H9 (cell line): ENCODE results near the gene ZFPM1. TPM values are rescaled to one million over a fixed set of nuclear protein-coding genes. Genes with fewer than 3 reads are reported as not detected.

Experiments used
- DNase-seq: peaks from one replicate; pipeline ENCODE4 v3.0.0-alpha.2; 2017
- H2AFZ ChIP-seq: one replicate; pipeline ENCODE4 v1.6.1; 2013; ENCODE audit warnings: mild to moderate bottlenecking, low read length, control low read depth, moderate library complexity
- H2AK5ac ChIP-seq: 2 replicates; pipeline ENCODE4 v1.6.1; 2013; ENCODE audit warnings: low read length, control low read depth, mixed read lengths; ENCODE audit not compliant: insufficient read length
- H2BK120ac ChIP-seq: one replicate; pipeline ENCODE4 v1.6.1; 2013; ENCODE audit warnings: low read depth, mild to moderate bottlenecking, low read length, control low read depth, inconsistent platforms; ENCODE audit not compliant: poor library complexity, severe bottlenecking
- H2BK12ac ChIP-seq: 2 replicates; pipeline ENCODE4 v1.6.1; 2013; ENCODE audit warnings: low read length, control low read depth, mixed read lengths, low read depth; ENCODE audit not compliant: insufficient read length
- H2BK15ac ChIP-seq: 2 replicates; pipeline ENCODE4 v1.6.1; 2013; ENCODE audit warnings: low read depth, low read length, control low read depth
- H2BK20ac ChIP-seq: one replicate; pipeline ENCODE4 v1.6.1; 2013; ENCODE audit warnings: low read depth, mild to moderate bottlenecking, low read length, control low read depth, inconsistent platforms; ENCODE audit not compliant: poor library complexity, severe bottlenecking
- H2BK5ac ChIP-seq: 2 replicates; pipeline ENCODE4 v1.6.1; 2013; ENCODE audit warnings: low read length, control low read depth, mixed read lengths; ENCODE audit not compliant: insufficient read length
- H3K14ac ChIP-seq: 2 replicates; pipeline ENCODE4 v1.6.1; 2013; ENCODE audit warnings: low read length, control low read depth; ENCODE audit not compliant: insufficient read depth
- H3K18ac ChIP-seq: 2 replicates; pipeline ENCODE4 v1.6.1; 2013; ENCODE audit warnings: low read depth, mild to moderate bottlenecking, mixed read lengths, low read length, control low read depth; ENCODE audit not compliant: insufficient read length
- H3K23ac ChIP-seq: 2 replicates; pipeline ENCODE4 v1.6.1; 2013; ENCODE audit warnings: low read length, control low read depth, mixed read lengths, low read depth; ENCODE audit not compliant: insufficient read length
- H3K23me2 ChIP-seq: 2 replicates; pipeline ENCODE4 v1.6.1; 2013; ENCODE audit warnings: low read depth, mild to moderate bottlenecking, mixed read lengths, low read length, control low read depth; ENCODE audit not compliant: insufficient read length, poor library complexity, severe bottlenecking
- H3K27ac ChIP-seq: 2 replicates; pipeline ENCODE4 v1.5.1; 2013; ENCODE audit warnings: low read length, control low read depth, mixed read lengths, low read depth; ENCODE audit not compliant: insufficient read length
- H3K27me3 ChIP-seq: 2 replicates; pipeline ENCODE4 v1.6.1; 2013; ENCODE audit warnings: low read length, control low read depth, inconsistent platforms; ENCODE audit not compliant: insufficient read depth
- H3K4ac ChIP-seq: 2 replicates; pipeline ENCODE4 v1.6.1; 2013; ENCODE audit warnings: low read depth, mild to moderate bottlenecking, control low read depth, inconsistent platforms, low read length, moderate library complexity
- H3K4me1 ChIP-seq: 2 replicates; pipeline ENCODE4 v1.6.1; 2013; ENCODE audit warnings: low read length, control low read depth, inconsistent platforms; ENCODE audit not compliant: insufficient read depth
- H3K4me2 ChIP-seq: 2 replicates; pipeline ENCODE4 v1.6.1; 2013; ENCODE audit warnings: low read length, control low read depth, mixed read lengths; ENCODE audit not compliant: insufficient read length, insufficient read depth
- H3K56ac ChIP-seq: 2 replicates; pipeline ENCODE4 v1.6.1; 2013; ENCODE audit warnings: low read depth, mild to moderate bottlenecking, mixed read lengths, low read length, control low read depth; ENCODE audit not compliant: insufficient read length
- H3K79me1 ChIP-seq: 2 replicates; pipeline ENCODE4 v1.6.1; 2013; ENCODE audit warnings: low read depth, mild to moderate bottlenecking, moderate library complexity, low read length, control low read depth, inconsistent platforms; ENCODE audit not compliant: insufficient read depth, poor library complexity, severe bottlenecking
- H3K79me2 ChIP-seq: 2 replicates; pipeline ENCODE4 v1.6.1; 2013; ENCODE audit warnings: low read length, control low read depth, inconsistent platforms; ENCODE audit not compliant: insufficient read depth
- H3K9ac ChIP-seq: 2 replicates; pipeline ENCODE4 v1.6.1; 2013; ENCODE audit warnings: low read length, control low read depth, mixed read lengths; ENCODE audit not compliant: insufficient read length; ENCODE audit errors: extremely low read depth
- H3K9me3 ChIP-seq: one replicate; pipeline ENCODE4 v1.6.1; 2013; ENCODE audit warnings: low read depth, low read length, inconsistent platforms; ENCODE audit not compliant: control insufficient read depth
- H3T11ph ChIP-seq: one replicate; pipeline ENCODE4 v1.6.1; 2013; ENCODE audit warnings: mild to moderate bottlenecking, low read length, control low read depth, inconsistent platforms
- H4K20me1 ChIP-seq: one replicate; pipeline ENCODE4 v1.6.1; 2013; ENCODE audit not compliant: control insufficient read depth, insufficient read length, insufficient read depth
- H4K5ac ChIP-seq: 2 replicates; pipeline ENCODE4 v1.6.1; 2013; ENCODE audit warnings: low read depth, mild to moderate bottlenecking, mixed read lengths, low read length, control low read depth; ENCODE audit not compliant: insufficient read length
- H4K8ac ChIP-seq: replicated peaks from 2 replicates; pipeline ENCODE4 v1.6.1; 2013; ENCODE audit warnings: low read length, control low read depth, mixed read lengths, low read depth; ENCODE audit not compliant: insufficient read length
- H4K91ac ChIP-seq: 2 replicates; pipeline ENCODE4 v1.6.1; 2013; ENCODE audit warnings: low read depth, mild to moderate bottlenecking, moderate library complexity, mixed read lengths, low read length, control low read depth; ENCODE audit not compliant: insufficient read length
- H3K27ac Mint-ChIP-seq, 3 experiments: 2 replicates in 2 of 3; 3 replicates in 1 of 3; pipeline ENCODE4 v1.8.0; 2020 to 2021; ENCODE audit warnings: mixed read lengths in 3 of 3, mild to moderate bottlenecking in 1 of 3, moderate library complexity in 1 of 3
- H3K27me3 Mint-ChIP-seq: 2 replicates; pipeline ENCODE4 v1.8.0; 2021; ENCODE audit warnings: low read depth, mild to moderate bottlenecking, moderate library complexity, mixed read lengths
- H3K36me3 Mint-ChIP-seq, 3 experiments: 2 replicates in 2 of 3; 3 replicates in 1 of 3; pipeline ENCODE4 v1.8.0; 2020 to 2021; ENCODE audit warnings: low read depth in 3 of 3, mixed read lengths in 3 of 3; ENCODE audit not compliant: insufficient read depth in 1 of 3
- H3K4me1 Mint-ChIP-seq, 2 experiments: 2 replicates each; pipeline ENCODE4 v1.8.0; 2020; ENCODE audit warnings: mixed read lengths in 2 of 2
- H3K4me3 Mint-ChIP-seq, 2 experiments: 2 replicates in 1 of 2; 3 replicates in 1 of 2; pipeline ENCODE4 v1.8.0; 2020 to 2021; ENCODE audit warnings: mild to moderate bottlenecking in 2 of 2, mixed read lengths in 2 of 2, moderate library complexity in 1 of 2
- H3K9me3 Mint-ChIP-seq, 2 experiments: 2 replicates in 1 of 2; 3 replicates in 1 of 2; pipeline ENCODE4 v1.8.0; 2020; ENCODE audit warnings: mild to moderate bottlenecking in 2 of 2, mixed read lengths in 2 of 2, moderate library complexity in 1 of 2
- WGBS: extraction: QIAGEN DNeasy Blood & Tissue Kit; methylation state at CpG from one replicate; pipeline ENCODE4 v1.1.7; 2013; ENCODE audit warnings: missing lambda C conversion rate, low lambda C conversion rate, mixed read lengths; ENCODE audit not compliant: insufficient read length; ENCODE audit errors: extremely low coverage; 5-methylcytosine and 5-hydroxymethylcytosine counted together
- total RNA-seq: library from RNA; stranded (reverse); gene quantifications from 2 replicates; pipeline ENCODE4 v1.2.1, GENCODE V29; 2021
- TF ChIP-seq, protein P1 (sequence below): fragments of 200-600 bp; sonication (generic); conservative IDR thresholded peaks from 3 replicates; pipeline ENCODE4 v1.8.0; 2021; ENCODE audit warnings: antibody characterized with exemption, mild to moderate bottlenecking

The ZFPM1 gene
- total RNA-seq, 1 experiment from 2014 or later = 3.6 TPM

DNA sequence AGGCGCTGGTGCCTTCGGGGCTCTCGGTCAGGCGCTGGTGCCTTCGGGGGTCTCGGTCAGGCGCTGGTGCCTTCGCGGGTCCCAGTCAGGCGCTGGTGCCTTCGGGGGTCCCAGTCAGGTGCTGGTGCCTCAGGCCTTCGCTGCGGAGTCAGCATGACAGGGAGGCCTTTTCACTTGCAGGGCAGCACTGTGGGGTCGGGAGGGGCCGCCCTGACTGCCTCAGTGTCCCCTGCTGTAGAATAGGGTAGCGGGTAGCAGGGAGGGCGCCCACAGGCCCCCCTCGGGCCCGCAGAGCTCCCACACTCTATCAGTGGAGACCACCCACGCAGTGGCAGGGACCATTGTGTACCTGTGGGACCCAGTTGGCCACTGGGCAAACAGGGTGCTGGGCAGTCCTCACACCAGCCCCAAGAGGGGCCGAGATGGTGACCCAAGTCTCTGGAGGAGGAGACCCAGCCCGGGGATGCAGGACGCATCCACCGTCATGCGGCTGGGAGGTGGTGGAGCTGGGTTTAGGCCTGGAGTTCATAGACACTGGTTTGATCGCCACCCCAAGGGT, 38.0 kb downstream of the ZFPM1 start:
- Histone ChIP-seq H3K9me3 (no peaks in the 10 kb centered on the region), H3K9ac (no peak overlapping the region), H3K56ac (no peak overlapping the region), H3T11ph (no peak overlapping the region), H3K4me1 (no peaks in the 10 kb centered on the region), H3K14ac (no peak overlapping the region), H4K8ac (no peak overlapping the region), H2BK5ac (no peak overlapping the region), H2BK20ac (no peak overlapping the region), H2BK15ac (no peak overlapping the region), H3K23ac (no peak overlapping the region), H4K91ac (no peak overlapping the region), H2BK120ac (no peak overlapping the region), H3K27ac (no peak overlapping the region), H2BK12ac (no peak overlapping the region), H2AK5ac (no peak overlapping the region), H4K20me1 (no peaks in the 10 kb centered on the region), H2AFZ (no peak overlapping the region), H3K18ac (no peak overlapping the region), H3K79me2 (no peaks in the 10 kb centered on the region), H3K79me1 (no peaks in the 10 kb centered on the region), H3K27me3 (no peaks in the 10 kb centered on the region), H3K4ac (no peak overlapping the region), H3K4me2 (no peak overlapping the region), H3K23me2 (no peaks in the 10 kb centered on the region), H4K5ac (no peak overlapping the region)
- Mint-ChIP-seq H3K27me3 (no peaks in the 10 kb centered on the region), H3K4me3 (no peak overlapping the region), H3K4me1 (0 out of 4 replicates have a peak, but pooled peaks cover 0 to 5% of the 10 kb centered on the region in 2 experiments), H3K9me3 (no peaks in the 10 kb centered on the region), H3K27ac (no peak overlapping the region), H3K36me3 (no peaks in the 10 kb centered on the region)
- TF ChIP-seq, protein P1, sequence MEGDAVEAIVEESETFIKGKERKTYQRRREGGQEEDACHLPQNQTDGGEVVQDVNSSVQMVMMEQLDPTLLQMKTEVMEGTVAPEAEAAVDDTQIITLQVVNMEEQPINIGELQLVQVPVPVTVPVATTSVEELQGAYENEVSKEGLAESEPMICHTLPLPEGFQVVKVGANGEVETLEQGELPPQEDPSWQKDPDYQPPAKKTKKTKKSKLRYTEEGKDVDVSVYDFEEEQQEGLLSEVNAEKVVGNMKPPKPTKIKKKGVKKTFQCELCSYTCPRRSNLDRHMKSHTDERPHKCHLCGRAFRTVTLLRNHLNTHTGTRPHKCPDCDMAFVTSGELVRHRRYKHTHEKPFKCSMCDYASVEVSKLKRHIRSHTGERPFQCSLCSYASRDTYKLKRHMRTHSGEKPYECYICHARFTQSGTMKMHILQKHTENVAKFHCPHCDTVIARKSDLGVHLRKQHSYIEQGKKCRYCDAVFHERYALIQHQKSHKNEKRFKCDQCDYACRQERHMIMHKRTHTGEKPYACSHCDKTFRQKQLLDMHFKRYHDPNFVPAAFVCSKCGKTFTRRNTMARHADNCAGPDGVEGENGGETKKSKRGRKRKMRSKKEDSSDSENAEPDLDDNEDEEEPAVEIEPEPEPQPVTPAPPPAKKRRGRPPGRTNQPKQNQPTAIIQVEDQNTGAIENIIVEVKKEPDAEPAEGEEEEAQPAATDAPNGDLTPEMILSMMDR = no peak; the same call in 2 of the 3 replicates
- WGBS = no CpG with 5 or more reads among the region's 26 CpGs
- no peak for DNase-seq
